ENCODE measurements around the gene ELL.

The ELL gene

DNA sequence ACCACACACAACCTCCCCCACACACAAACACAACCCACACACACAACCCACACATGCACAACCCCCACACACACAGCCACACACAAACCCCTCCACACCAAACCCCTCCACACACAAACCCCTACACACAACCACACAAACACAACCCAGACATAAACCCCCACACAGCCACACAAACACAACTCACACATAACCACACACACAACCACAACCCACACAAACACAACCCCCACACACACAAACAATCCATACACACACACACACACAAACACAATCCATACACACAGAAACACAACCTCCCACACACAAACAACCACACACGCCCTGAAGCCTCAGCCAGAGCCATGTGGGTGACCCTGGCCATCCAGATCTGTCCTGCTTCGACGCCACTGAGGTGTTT is 53.9 kb downstream of the ELL start:
- TF ChIP-seq POLR2AphosphoS5 (IDR thresholded peaks at IDR 0.05; ENCODE audit: borderline replicate concordance, low read depth, low read length) = no peak
- no peak for TF ChIP-seq EZH2 (IDR thresholded peaks at IDR 0.05)
- no peak for TF ChIP-seq FOXP2 (optimal IDR thresholded peaks at IDR 0.05; ENCODE audit: control extremely low read depth, extremely low read length, insufficient read depth)
- no peak for DNase-seq (ENCODE audit: low read depth, low spot score)
- H3K9me3 ChIP-seq (ENCODE audit: low read depth, low read length) = no peaks in the 10 kb centered on the region
- H3K36me3 ChIP-seq (ENCODE audit: insufficient read depth, low read length) = no peaks in the 10 kb centered on the region
- no peak overlapping the region for H3K9ac ChIP-seq (ENCODE audit: insufficient read length)
- H3K4me3 ChIP-seq = no peak overlapping the region
- H3K27ac ChIP-seq = no peak overlapping the region

GRCh38 chr19:18466354-18466753 is 55.5 kb downstream of the ELL start:
- no peak for DNase-seq (ENCODE audit: low read depth, low spot score)
- H3K36me3 ChIP-seq (ENCODE audit: insufficient read depth, low read length) = peaks cover 3% of the 10 kb centered on the region; the same call in 1 of the 2 replicates
- no peak overlapping the region for H3K27ac ChIP-seq
- H3K9ac ChIP-seq (ENCODE audit: insufficient read length) = no peak overlapping the region
- H3K4me3 ChIP-seq = no peak overlapping the region
- TF ChIP-seq POLR2AphosphoS5 (IDR thresholded peaks at IDR 0.05; ENCODE audit: borderline replicate concordance, low read depth, low read length) (no peak), FOXP2 (optimal IDR thresholded peaks at IDR 0.05; ENCODE audit: control extremely low read depth, extremely low read length, insufficient read depth) (no peak), EZH2 (IDR thresholded peaks at IDR 0.05) (no peak)
- H3K9me3 ChIP-seq (ENCODE audit: low read depth, low read length) = no peaks in the 10 kb centered on the region

- H3K36me3 ChIP-seq (ENCODE audit: insufficient read depth, low read length) = peaks cover 6% of the 10 kb centered on the region; the same call in 1 of the 2 replicates
- no peaks in the 10 kb centered on the region for H3K9me3 ChIP-seq (ENCODE audit: low read depth, low read length)
- no peak overlapping the region for H3K4me3 ChIP-seq
- TF ChIP-seq FOXP2 (optimal IDR thresholded peaks at IDR 0.05; ENCODE audit: control extremely low read depth, extremely low read length, insufficient read depth) (no peak), POLR2AphosphoS5 (IDR thresholded peaks at IDR 0.05; ENCODE audit: borderline replicate concordance, low read depth, low read length) (no peak), EZH2 (IDR thresholded peaks at IDR 0.05) (no peak)
- no peak overlapping the region for H3K9ac ChIP-seq (ENCODE audit: insufficient read length)
- no peak for DNase-seq (ENCODE audit: low read depth, low spot score)
- no peak overlapping the region for H3K27ac ChIP-seq
These were observed 55.9 kb downstream of the ELL start for GRCh38 chr19:18465964-18466339.

DNA sequence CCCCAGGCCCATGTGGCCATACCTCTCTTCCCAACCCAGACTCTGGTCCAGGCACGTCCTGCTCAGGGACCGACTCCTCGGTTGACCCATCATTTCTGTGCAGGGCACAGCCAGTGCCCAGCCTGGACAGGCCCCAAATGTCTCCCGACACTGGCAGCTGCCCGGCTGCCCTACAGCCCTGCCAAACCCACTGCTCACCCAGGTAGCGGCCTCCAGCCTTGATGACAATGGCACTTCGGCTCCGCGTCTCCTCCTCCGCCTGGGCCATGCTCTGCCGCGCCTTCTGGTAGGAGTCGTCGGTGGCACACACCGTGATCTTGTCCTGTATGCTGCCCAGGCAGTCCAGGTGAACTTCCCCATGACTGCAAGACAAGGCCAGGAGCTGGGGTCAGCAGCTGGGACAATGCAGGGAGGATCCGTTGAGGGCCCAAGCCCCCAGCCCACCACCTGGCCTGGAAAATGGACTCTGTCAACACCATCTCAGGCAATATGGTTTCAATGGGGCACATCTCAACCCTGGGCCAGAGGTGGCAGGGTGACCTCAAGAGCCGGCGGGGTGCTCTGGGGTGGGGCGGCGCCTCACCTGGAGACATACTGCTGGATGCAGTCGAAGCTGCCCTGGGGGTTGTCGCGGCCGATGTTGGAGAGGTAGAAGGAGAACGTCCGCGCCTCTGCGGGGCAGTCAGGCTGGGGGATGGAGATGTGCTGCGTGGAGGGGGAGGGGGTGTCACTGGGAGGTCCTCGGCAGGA is 56.5 kb downstream of the ELL start:
- TF ChIP-seq POLR2AphosphoS5 (IDR thresholded peaks at IDR 0.05; ENCODE audit: borderline replicate concordance, low read depth, low read length) (no peak), EZH2 (IDR thresholded peaks at IDR 0.05) (no peak), FOXP2 (optimal IDR thresholded peaks at IDR 0.05; ENCODE audit: control extremely low read depth, extremely low read length, insufficient read depth) (no peak)
- no peak for DNase-seq (ENCODE audit: low read depth, low spot score)
- no peak overlapping the region for H3K27ac ChIP-seq
- peaks cover 8% of the 10 kb centered on the region; the same call in 1 of the 2 replicates for H3K36me3 ChIP-seq (ENCODE audit: insufficient read depth, low read length)
- H3K9me3 ChIP-seq (ENCODE audit: low read depth, low read length) = no peaks in the 10 kb centered on the region
- H3K9ac ChIP-seq (ENCODE audit: insufficient read length) = no peak overlapping the region
- H3K4me3 ChIP-seq = no peak overlapping the region

DNA sequence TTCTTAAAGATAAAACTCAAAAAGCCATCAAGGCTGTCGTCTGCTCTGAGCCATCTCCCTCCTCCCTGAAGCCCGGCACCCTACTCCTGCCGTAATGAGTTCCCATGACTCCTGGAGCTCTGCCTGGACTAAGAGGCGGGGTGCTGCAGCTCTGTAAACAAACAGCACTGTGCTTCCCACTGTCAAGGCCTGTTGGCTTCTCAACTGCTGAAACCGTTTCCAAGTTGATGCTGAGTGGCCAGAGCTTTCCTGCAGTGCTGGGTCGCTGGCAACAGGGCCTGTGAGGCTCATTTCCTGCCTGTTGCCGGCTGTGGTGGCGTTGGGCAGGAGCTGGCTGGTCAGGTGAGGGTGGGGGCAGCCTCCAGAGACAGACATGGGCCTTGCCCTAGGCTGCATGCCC is 57.2 kb downstream of the ELL start:
- no peak for DNase-seq (ENCODE audit: low read depth, low spot score)
- Histone ChIP-seq H3K9ac (ENCODE audit: insufficient read length) (no peak overlapping the region), H3K27ac (no peak overlapping the region), H3K36me3 (ENCODE audit: insufficient read depth, low read length) (peaks cover 12% of the 10 kb centered on the region; the same call in 1 of the 2 replicates), H3K4me3 (no peak overlapping the region), H3K9me3 (ENCODE audit: low read depth, low read length) (no peaks in the 10 kb centered on the region)
- TF ChIP-seq POLR2AphosphoS5 (IDR thresholded peaks at IDR 0.05; ENCODE audit: borderline replicate concordance, low read depth, low read length) (no peak), FOXP2 (optimal IDR thresholded peaks at IDR 0.05; ENCODE audit: control extremely low read depth, extremely low read length, insufficient read depth) (no peak), EZH2 (IDR thresholded peaks at IDR 0.05) (no peak)

DNA sequence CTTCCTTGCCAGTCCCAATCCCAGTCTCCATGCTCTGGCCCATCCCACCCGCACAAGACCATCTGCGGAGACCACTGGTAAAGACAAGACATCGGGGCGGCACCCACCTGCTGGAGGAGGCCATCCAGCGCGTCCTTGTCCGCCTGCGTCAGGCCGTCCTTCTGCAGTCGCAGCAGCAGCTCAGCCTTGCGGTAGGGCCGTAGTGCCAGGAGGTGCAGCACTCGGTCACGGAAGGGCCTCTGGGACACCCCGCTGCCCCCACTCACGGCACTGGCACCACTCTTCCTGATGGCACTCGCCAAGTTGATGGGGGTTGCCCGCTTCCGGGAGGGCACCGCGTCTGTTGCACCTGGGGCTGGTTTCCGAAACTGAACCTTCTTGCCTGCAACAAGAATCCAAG is 60.4 kb downstream of the ELL start:
- TF ChIP-seq FOXP2 (optimal IDR thresholded peaks at IDR 0.05; ENCODE audit: control extremely low read depth, extremely low read length, insufficient read depth) (no peak), EZH2 (IDR thresholded peaks at IDR 0.05) (no peak)
- DNase-seq (ENCODE audit: low read depth, low spot score) = no peak
- Histone ChIP-seq H3K4me3 (no peak overlapping the region), H3K36me3 (ENCODE audit: insufficient read depth, low read length) (peaks cover 12% of the 10 kb centered on the region; the same call in 1 of the 2 replicates), H3K9ac (ENCODE audit: insufficient read length) (no peak overlapping the region), H3K9me3 (ENCODE audit: low read depth, low read length) (no peaks in the 10 kb centered on the region), H3K27ac (no peak overlapping the region)

GRCh38 chr19:18460900-18461299 is 61.0 kb downstream of the ELL start:
- peaks cover 12% of the 10 kb centered on the region; the same call in 1 of the 2 replicates for H3K36me3 ChIP-seq (ENCODE audit: insufficient read depth, low read length)
- no peak overlapping the region for H3K4me3 ChIP-seq
- H3K27ac ChIP-seq = no peak overlapping the region
- H3K9ac ChIP-seq (ENCODE audit: insufficient read length) = no peak overlapping the region
- no peaks in the 10 kb centered on the region for H3K9me3 ChIP-seq (ENCODE audit: low read depth, low read length)
- no peak for DNase-seq (ENCODE audit: low read depth, low spot score)
- TF ChIP-seq FOXP2 (optimal IDR thresholded peaks at IDR 0.05; ENCODE audit: control extremely low read depth, extremely low read length, insufficient read depth) = no peak
- TF ChIP-seq POLR2AphosphoS5 (IDR thresholded peaks at IDR 0.05; ENCODE audit: borderline replicate concordance, low read depth, low read length) = no peak
- no peak for TF ChIP-seq EZH2 (IDR thresholded peaks at IDR 0.05)

DNA sequence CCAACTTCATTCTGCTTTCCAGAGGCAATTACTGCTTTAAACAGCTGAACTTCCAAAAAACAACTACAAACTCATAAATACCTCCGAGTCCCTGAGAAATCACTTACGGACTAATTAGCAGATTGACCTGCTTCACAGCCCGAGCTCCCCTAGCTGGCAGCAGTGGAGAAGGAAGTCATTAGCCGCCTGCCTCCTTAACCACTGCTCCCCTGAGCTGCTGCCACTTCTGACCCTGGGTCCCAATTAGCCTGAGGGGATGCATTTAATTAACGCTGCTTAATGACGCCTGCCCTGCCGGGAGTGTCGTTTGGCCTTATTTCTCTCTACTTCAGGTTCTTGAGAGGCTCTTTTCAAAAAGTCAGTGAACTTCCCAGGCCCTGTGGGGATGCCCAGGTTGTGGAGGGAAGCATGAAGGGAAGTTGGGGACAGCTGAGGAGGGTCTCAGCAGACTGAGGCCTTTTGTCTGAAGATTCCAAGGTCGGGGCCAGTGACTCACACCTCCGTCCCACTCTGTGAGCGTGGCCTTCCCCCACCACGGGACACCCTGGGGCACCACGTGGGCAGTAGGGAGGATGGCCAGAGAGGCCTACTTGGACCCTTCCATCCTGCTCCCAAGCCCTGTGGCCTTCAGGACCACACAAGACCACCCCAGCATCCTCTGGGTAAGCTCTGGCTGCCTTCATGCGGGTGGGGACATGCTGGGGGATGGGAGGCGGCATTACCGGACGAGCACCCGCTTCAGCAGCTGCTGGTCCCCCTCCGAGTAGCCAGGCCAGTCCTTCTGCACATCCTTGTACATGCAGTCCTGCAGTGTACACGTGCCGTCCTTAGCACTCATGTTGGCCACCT is 64.2 kb downstream of the ELL start:
- no peak for TF ChIP-seq EZH2 (IDR thresholded peaks at IDR 0.05)
- TF ChIP-seq FOXP2 (optimal IDR thresholded peaks at IDR 0.05; ENCODE audit: control extremely low read depth, extremely low read length, insufficient read depth) = no peak
- TF ChIP-seq POLR2AphosphoS5 (IDR thresholded peaks at IDR 0.05; ENCODE audit: borderline replicate concordance, low read depth, low read length) = no peak
- Histone ChIP-seq H3K9me3 (ENCODE audit: low read depth, low read length) (no peaks in the 10 kb centered on the region), H3K36me3 (ENCODE audit: insufficient read depth, low read length) (peaks cover 12% of the 10 kb centered on the region; the same call in 1 of the 2 replicates), H3K4me3 (no peak overlapping the region), H3K27ac (no peak overlapping the region), H3K9ac (ENCODE audit: insufficient read length) (no peak overlapping the region)
- no peak for DNase-seq (ENCODE audit: low read depth, low spot score)

All from SK-N-MC (cell line).